ENCODE measurements around the gene FST.

DNA sequence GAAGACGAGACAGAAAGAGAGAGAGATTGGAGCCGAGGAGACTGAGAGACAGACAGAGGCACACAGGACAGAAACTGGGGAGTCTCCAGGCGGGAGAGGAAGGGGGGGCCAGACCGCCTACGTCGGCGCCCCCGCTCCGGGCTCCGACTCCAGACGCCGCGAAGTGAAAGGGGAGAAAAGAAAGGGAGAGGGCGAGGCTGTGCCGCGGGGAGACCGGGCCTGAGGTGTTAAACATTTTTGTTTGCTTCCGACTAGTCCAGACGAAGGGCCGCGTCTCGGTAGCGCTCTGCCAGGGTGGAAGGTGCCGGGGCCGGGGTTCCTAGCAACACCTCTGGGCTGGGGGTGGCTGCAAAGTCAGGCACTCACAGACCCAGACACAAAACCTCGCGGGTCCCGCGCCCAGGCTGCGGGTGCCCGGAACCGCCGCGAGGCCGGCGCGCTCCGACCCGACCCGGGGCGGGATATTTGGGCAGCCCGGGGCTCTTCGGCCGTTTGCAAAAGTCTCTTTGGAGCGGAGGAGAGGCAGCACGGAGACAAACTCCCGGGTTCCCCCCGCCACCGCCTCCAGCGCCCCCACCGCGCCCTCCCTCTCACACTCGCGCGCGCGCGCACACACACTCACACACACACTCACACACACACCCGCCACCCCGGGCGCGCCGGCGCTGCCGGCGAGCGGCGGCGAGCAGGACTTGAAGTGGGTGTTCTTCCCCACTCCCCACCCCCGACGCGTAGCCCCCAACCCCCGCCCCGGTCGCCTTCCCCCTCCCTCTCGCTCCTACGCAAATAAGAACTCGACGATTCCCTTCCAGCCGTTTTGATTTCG, 626 bp upstream of the FST start:
- TF ChIP-seq, protein P1, sequence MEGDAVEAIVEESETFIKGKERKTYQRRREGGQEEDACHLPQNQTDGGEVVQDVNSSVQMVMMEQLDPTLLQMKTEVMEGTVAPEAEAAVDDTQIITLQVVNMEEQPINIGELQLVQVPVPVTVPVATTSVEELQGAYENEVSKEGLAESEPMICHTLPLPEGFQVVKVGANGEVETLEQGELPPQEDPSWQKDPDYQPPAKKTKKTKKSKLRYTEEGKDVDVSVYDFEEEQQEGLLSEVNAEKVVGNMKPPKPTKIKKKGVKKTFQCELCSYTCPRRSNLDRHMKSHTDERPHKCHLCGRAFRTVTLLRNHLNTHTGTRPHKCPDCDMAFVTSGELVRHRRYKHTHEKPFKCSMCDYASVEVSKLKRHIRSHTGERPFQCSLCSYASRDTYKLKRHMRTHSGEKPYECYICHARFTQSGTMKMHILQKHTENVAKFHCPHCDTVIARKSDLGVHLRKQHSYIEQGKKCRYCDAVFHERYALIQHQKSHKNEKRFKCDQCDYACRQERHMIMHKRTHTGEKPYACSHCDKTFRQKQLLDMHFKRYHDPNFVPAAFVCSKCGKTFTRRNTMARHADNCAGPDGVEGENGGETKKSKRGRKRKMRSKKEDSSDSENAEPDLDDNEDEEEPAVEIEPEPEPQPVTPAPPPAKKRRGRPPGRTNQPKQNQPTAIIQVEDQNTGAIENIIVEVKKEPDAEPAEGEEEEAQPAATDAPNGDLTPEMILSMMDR (IDR thresholded peaks at IDR 0.05; ENCODE audit: low read depth, low read length), result no peak
- 0 out of 2 replicates have a peak, but pooled peaks have one; percentile 35 for TF ChIP-seq EZH2phosphoT487 (IDR thresholded peaks at IDR 0.05; ENCODE audit: low read depth)

Measured in OCI-LY3 (cell line).